Measurements from ENCODE around the gene RHAG.
"Not testable (repeated sequence)": the region's sequence is repeated elsewhere in the genome, so short reads cannot be mapped to it uniquely, and the experiment has no call there.

Gene RHAG
- total RNA-seq = 0 reads per million in 2 donors

- DNase-seq = no peak
These were observed at the start of gene RHAG for GRCh38 chr6:49636713-49637349. Gene RHAG (minus strand): TSS chr6:49636839. CDS start chr6:49636812, 27 bp downstream.

- no peak for DNase-seq
These were observed 40.1 kb upstream of the RHAG start for GRCh38 chr6:49676671-49677281.

- no peak for DNase-seq
These were observed 39.2 kb upstream of the RHAG start for GRCh38 chr6:49675816-49676215.

- no peak for DNase-seq
These were observed 31.5 kb upstream of the RHAG start for GRCh38 chr6:49668083-49668511.

GRCh38 chr6:49666930-49667757 is 30.5 kb upstream of the RHAG start:
- no peak for DNase-seq

GRCh38 chr6:49666480-49666879 is 29.8 kb upstream of the RHAG start:
- DNase-seq = no peak

GRCh38 chr6:49664817-49665216 is 28.2 kb upstream of the RHAG start:
- DNase-seq = no peak

- not testable (repeated sequence) for DNase-seq
These were observed 27.4 kb upstream of the RHAG start for GRCh38 chr6:49664054-49664453.

GRCh38 chr6:49662892-49663261 is 26.2 kb upstream of the RHAG start:
- DNase-seq = no peak

GRCh38 chr6:49662231-49662891 is 25.7 kb upstream of the RHAG start:
- no peak for DNase-seq

GRCh38 chr6:49653942-49654341 is 17.3 kb upstream of the RHAG start:
- no peak for DNase-seq

- DNase-seq = no peak
These were observed 16.8 kb upstream of the RHAG start for GRCh38 chr6:49653438-49653837.

- DNase-seq = no peak
These were observed 14.6 kb upstream of the RHAG start for GRCh38 chr6:49651239-49651638.

GRCh38 chr6:49649988-49650387 is 13.3 kb upstream of the RHAG start:
- DNase-seq = no peak

- no peak for DNase-seq
These were observed 11.4 kb upstream of the RHAG start for GRCh38 chr6:49648036-49648435.

- DNase-seq = no peak
These were observed 10.8 kb upstream of the RHAG start for GRCh38 chr6:49647476-49647875.

GRCh38 chr6:49646942-49647341 is 10.3 kb upstream of the RHAG start:
- no peak for DNase-seq

- DNase-seq = no peak
These were observed 9.6 kb upstream of the RHAG start for GRCh38 chr6:49646130-49646824.

GRCh38 chr6:49645139-49645538 is 8.5 kb upstream of the RHAG start:
- no peak for DNase-seq

GRCh38 chr6:49639177-49639817 is 2.7 kb upstream of the RHAG start:
- DNase-seq = no peak

GRCh38 chr6:49637350-49637731 is 702 bp upstream of the RHAG start:
- DNase-seq = no peak

All from T-helper 2 cell (primary cell).